Right renal pelvis (tissue), 4 donors: ENCODE measurements around the gene TOMM40L. TPM values are rescaled to one million over a fixed set of nuclear protein-coding genes. Genes with fewer than 3 reads are reported as not detected.

ENCODE experiments used
- polyA plus RNA-seq, 4 donors: library from polyadenylated mRNA; unstranded; fragments of 120-200 nt; gene quantifications; one replicate each; pipeline ENCODE4 v1.2.1, GENCODE V29; 2013; ENCODE audit not compliant: insufficient read length in 4 of 4

TOMM40L gene
- polyA plus RNA-seq, 4 donors, result 14.5 to 15.5 (median 14.9) TPM

Other genes starting within 250 kb of the TOMM40L start
- 100 to 1,000 TPM in 1 of 4 donors, 10 to 100 TPM in 3; 81.3 to 103 (median 95.5) TPM for gene F11R, start 204.9 kb upstream of the TOMM40L start, polyA plus RNA-seq
- 10 to 100 TPM; 44.6 to 80.5 (median 47.9) TPM for gene TSTD1, start 187.1 kb upstream of the TOMM40L start, polyA plus RNA-seq
- 10 to 100 TPM; 55.0 to 59.3 (median 56.6) TPM for gene USF1, start 180.1 kb upstream of the TOMM40L start, polyA plus RNA-seq
- gene ARHGAP30, start 156.2 kb upstream of the TOMM40L start, polyA plus RNA-seq, result 1 to 10 TPM; 1.8 to 2.3 (median 2.0) TPM
- gene NECTIN4, start 136.5 kb upstream of the TOMM40L start, polyA plus RNA-seq, result 1 to 10 TPM; 1.9 to 4.9 (median 3.4) TPM
- 10 to 100 TPM; 15.9 to 19.9 (median 18.3) TPM for gene KLHDC9, start 127.7 kb upstream of the TOMM40L start, polyA plus RNA-seq
- 10 to 100 TPM; 64.7 to 90.0 (median 71.0) TPM for gene PFDN2, start 108.0 kb upstream of the TOMM40L start, polyA plus RNA-seq
- gene NIT1, start 108.0 kb upstream of the TOMM40L start, polyA plus RNA-seq, result 10 to 100 TPM; 47.8 to 55.3 (median 52.1) TPM
- 10 to 100 TPM; 47.2 to 59.6 (median 50.8) TPM for gene DEDD, start 93.4 kb upstream of the TOMM40L start, polyA plus RNA-seq
- gene UFC1, start 72.1 kb upstream of the TOMM40L start, polyA plus RNA-seq, result 100 to 1,000 TPM; 147 to 165 (median 159) TPM
- 10 to 100 TPM; 45.7 to 51.3 (median 51.0) TPM for gene USP21, start 66.6 kb upstream of the TOMM40L start, polyA plus RNA-seq
- 10 to 100 TPM; 36.3 to 44.0 (median 37.4) TPM for gene PPOX, start 59.6 kb upstream of the TOMM40L start, polyA plus RNA-seq
- gene B4GALT3, start 48.6 kb upstream of the TOMM40L start, polyA plus RNA-seq, result 10 to 100 TPM; 43.6 to 46.2 (median 44.9) TPM
- 1 to 10 TPM in 2 of 4 donors, under 1 TPM in 2; 0.66 to 1.4 (median 1.0) TPM for gene ADAMTS4, start 27.0 kb upstream of the TOMM40L start, polyA plus RNA-seq
- gene NDUFS2, start 23.7 kb upstream of the TOMM40L start, polyA plus RNA-seq, result 100 to 1,000 TPM; 174 to 198 (median 193) TPM
- gene FCER1G, start 10.8 kb upstream of the TOMM40L start, polyA plus RNA-seq, result 10 to 100 TPM; 12.0 to 16.1 (median 15.4) TPM
- gene APOA2, start 2.4 kb upstream of the TOMM40L start, polyA plus RNA-seq, result 1 to 10 TPM in 1 of 4 donors, under 1 TPM in 2, not detected in 1; 0.13 to 6.0 (median 0.47) TPM
- gene NR1I3, start 12.1 kb downstream of the TOMM40L start, polyA plus RNA-seq, result 1 to 10 TPM; 2.0 to 4.3 (median 3.8) TPM
- gene PCP4L1, start 32.7 kb downstream of the TOMM40L start, polyA plus RNA-seq, result 1 to 10 TPM in 2 of 4 donors, under 1 TPM in 2; 0.91 to 1.6 (median 0.98) TPM
- gene MPZ, start 83.9 kb downstream of the TOMM40L start, polyA plus RNA-seq, result 10 to 100 TPM in 1 of 4 donors, 1 to 10 TPM in 3; 4.2 to 12.5 (median 4.6) TPM
- gene SDHC, start 88.3 kb downstream of the TOMM40L start, polyA plus RNA-seq, result 100 to 1,000 TPM; 265 to 291 (median 279) TPM
- 10 to 100 TPM; 11.8 to 16.8 (median 13.9) TPM for gene CFAP126, start 141.8 kb downstream of the TOMM40L start, polyA plus RNA-seq